ENCODE measurements around the gene EXOSC3. TPM values are rescaled to one million over a fixed set of nuclear protein-coding genes. Genes with fewer than 3 reads are reported as not detected.
"Not testable (repeated sequence)": the region's sequence is repeated elsewhere in the genome, so short reads cannot be mapped to it uniquely, and the experiment has no call there.

EXOSC3 gene
- total RNA-seq (10 to 100 TPM; 40.0 to 64.2 (median 59.2) TPM), total RNA-seq (19.1 to 67.0 (median 40.6) reads per million in 29 experiments)
- total RNA-seq (2013) = 38.4 TPM

DNA sequence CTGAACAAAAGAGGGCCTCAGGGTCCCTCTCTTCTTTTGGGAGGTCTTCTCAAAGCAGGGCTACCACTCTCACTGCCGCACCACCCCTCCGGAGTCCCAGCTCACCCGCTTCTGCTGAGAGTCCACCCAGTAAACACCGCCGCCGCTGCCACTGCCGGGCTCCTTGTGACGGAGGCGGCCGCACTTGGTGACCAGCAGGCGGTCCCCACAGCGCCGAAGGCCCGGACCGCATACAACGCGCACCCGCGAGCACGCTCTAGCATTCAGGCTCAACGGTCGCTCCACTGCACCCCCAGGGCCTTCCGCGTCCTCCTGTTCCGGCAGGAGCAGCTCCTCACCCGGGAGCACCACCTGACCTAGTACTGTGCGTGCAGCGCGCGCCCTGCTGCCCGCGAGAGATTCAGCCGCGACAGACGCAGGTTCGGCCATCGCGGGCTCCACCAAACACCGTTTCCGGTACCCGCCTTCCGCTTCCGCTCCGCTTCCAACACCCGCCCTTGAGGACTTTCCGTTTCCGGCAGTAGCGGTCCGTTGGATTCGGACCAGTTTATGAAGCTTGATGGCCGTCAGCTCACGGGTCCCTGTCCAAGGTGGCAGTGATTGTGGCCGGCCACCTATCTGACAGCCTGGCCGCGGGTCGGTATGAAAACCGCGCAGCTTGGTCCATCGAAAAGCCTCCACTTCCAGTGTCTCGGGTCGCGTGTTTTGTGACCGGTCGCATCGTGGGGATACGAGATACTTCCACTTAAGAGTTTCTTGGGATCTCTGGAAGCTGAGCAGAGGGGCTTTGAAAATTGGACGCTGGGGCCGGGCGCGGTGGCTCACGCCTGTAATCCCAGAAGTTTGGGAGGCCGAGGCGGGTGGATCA lies at the start of gene EXOSC3:
Gene EXOSC3 (minus strand): TSS at position 449 of the 868 bp plus-strand sequence. CDS start 20 bp downstream, at position 429.
- H3K4me3 ChIP-seq (ENCODE audit: control insufficient read depth in 1 of 2, extremely low read depth in 1 of 2, low read length in 1 of 2) = peak within 1 kb of the TSS; percentile 86 to 97
- H3K36me3 Mint-ChIP-seq = peaks cover 23% of the 10 kb centered on the region
- no peaks in the 10 kb centered on the region for H3K9me3 ChIP-seq
- H3K27ac Mint-ChIP-seq = peak within 1 kb of the TSS; percentile 95 to 96
- H3K36me3 ChIP-seq (ENCODE audit: control insufficient read depth in 2 of 2, extremely low read depth in 1 of 2, insufficient read depth in 1 of 2, low read length in 1 of 2) = peaks cover 0 to 33% of the 10 kb centered on the region in 2 donors
- peaks cover 16 to 18% of the 10 kb centered on the region in 2 experiments for H3K4me1 ChIP-seq (ENCODE audit: control insufficient read depth in 1 of 2, extremely low read depth in 1 of 2, insufficient read depth in 2 of 2, low read length in 2 of 2)
- H3K27me3 Mint-ChIP-seq = no peaks in the 10 kb centered on the region
- no peaks in the 10 kb centered on the region for H3K9me3 Mint-ChIP-seq
- DNase-seq (peak; percentile 67 to 90 (median 80)), ATAC-seq (replicated peaks in 1 of 4) (peak; percentile 83 to 97 (median 91))
- H3K27me3 ChIP-seq (replicated peaks in 1 of 2; ENCODE audit: control insufficient read depth in 2 of 2, extremely low read depth in 1 of 2, insufficient read depth in 2 of 2, low read length in 1 of 2) = no peaks in the 10 kb centered on the region
- peak within 1 kb of the TSS; percentile 75 for H3K27ac ChIP-seq (ENCODE audit: low read length)
- H3K4me3 Mint-ChIP-seq = peak within 1 kb of the TSS; percentile 97 to 100 (median 97)
- CTCF ChIA-PET = interaction anchor here (0.5 to 1.3 kb wide), 4 partner anchors 12 to 30 kb away, joined by 3 to 9 read pairs (median 3); partner anchors contain the start of gene DCAF10 (in 2 of the 2)
- under 1% methylated on average over 66 of the region's 73 CpGs for WGBS (ENCODE audit: insufficient coverage)
- POLR2A ChIA-PET = interaction anchor here (0.8 to 1.2 kb wide), 3 partner anchors 13 to 16 kb away, joined by 3 to 4 read pairs (median 4); partner anchors contain the start of gene DCAF10 (in 1 of the 2)
- peaks cover 44 to 47% (median 47%) of the 10 kb centered on the region in 3 donors for H3K4me1 Mint-ChIP-seq

DNA sequence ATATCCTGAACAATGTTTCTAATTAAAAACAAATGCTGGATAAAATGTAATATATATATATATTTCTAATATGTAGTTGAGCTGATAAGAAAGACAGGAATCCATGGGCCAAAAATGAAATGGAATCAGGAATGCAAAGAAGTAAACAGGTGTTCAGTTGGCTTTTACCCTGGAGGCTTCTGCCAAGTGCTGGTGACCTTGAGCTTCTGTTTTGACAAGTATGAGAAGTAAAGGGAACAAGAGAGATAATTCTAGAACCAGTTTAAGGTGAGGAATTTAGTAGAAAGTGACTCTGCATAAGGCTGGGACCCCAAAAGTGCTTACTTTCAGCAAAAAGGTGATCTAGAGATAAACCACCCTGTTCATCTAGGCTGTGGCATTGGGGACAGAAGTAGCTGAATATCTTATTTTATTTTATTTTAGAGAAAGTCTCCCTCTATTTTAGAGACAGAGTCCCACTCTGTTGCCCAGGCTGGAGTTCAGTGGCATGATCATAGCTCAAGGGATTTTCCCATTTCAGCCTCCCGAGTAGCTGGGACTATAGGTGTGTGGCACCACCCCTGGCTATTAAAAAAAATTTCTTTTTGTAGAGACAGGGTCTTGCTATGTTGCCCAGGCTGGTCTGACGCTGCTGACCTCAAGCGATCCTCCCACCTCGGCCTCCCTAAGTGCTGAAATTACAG lies 42.8 kb upstream of the EXOSC3 start:
- peaks cover 30% of the 10 kb centered on the region for H3K36me3 Mint-ChIP-seq
- ChIA-PET CTCF (no interaction called here), POLR2A (interaction anchor here (0.5 to 0.6 kb wide), 2 partner anchors 11 to 59 kb away, joined by 3 to 6 read pairs; no protein-coding TSS in a partner anchor)
- H3K9me3 Mint-ChIP-seq = peaks cover 0 to 7% (median 0%) of the 10 kb centered on the region in 3 donors
- DNase-seq (no peak), ATAC-seq (replicated peaks in 1 of 4) (no peak)
- Histone ChIP-seq H3K9me3 (no peaks in the 10 kb centered on the region), H3K27me3 (replicated peaks in 1 of 2; ENCODE audit: control insufficient read depth in 2 of 2, extremely low read depth in 1 of 2, insufficient read depth in 2 of 2, low read length in 1 of 2) (no peaks in the 10 kb centered on the region), H3K4me1 (ENCODE audit: control insufficient read depth in 1 of 2, extremely low read depth in 1 of 2, insufficient read depth in 2 of 2, low read length in 2 of 2) (no peaks in the 10 kb centered on the region), H3K36me3 (ENCODE audit: control insufficient read depth in 2 of 2, extremely low read depth in 1 of 2, insufficient read depth in 1 of 2, low read length in 1 of 2) (peaks cover 7 to 19% of the 10 kb centered on the region in 2 donors), H3K4me3 (ENCODE audit: control insufficient read depth in 1 of 2, extremely low read depth in 1 of 2, low read length in 1 of 2) (no peak overlapping the region), H3K27ac (ENCODE audit: low read length) (no peak overlapping the region)
- WGBS (ENCODE audit: insufficient coverage) = 93% methylated on average over 4 of the region's 4 CpGs
- H3K27ac Mint-ChIP-seq = no peak overlapping the region
- H3K4me1 Mint-ChIP-seq = peaks cover 0 to 2% (median 0%) of the 10 kb centered on the region in 3 donors
- no peak overlapping the region for H3K4me3 Mint-ChIP-seq
- no peaks in the 10 kb centered on the region for H3K27me3 Mint-ChIP-seq

DNA sequence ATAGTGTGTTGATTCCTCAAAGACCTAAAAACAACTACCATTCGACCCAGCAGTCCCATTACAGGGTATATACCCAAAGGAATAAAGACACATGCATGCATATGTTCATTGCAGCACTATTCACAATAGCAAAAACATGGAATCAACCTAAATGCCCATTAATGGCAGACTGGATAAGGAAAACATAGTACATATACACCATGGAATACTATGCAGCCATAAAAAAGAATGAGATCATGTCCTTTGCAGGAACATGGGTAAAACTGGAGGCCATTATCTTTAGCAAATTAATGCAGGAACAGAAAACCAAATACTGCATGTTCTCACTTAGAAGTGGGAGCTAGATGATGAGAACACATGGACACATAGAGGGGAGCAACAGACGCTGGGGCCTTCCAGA lies 40.3 kb upstream of the EXOSC3 start:
- CTCF ChIA-PET; ATAC-seq (replicated peaks in 1 of 4); H3K9me3 ChIP-seq; H3K4me3 ChIP-seq (ENCODE audit: control insufficient read depth in 1 of 2, extremely low read depth in 1 of 2, low read length in 1 of 2); DNase-seq; POLR2A ChIA-PET; H3K4me3 Mint-ChIP-seq; H3K4me1 ChIP-seq (ENCODE audit: control insufficient read depth in 1 of 2, extremely low read depth in 1 of 2, insufficient read depth in 2 of 2, low read length in 2 of 2); H3K27me3 ChIP-seq (replicated peaks in 1 of 2; ENCODE audit: control insufficient read depth in 2 of 2, extremely low read depth in 1 of 2, insufficient read depth in 2 of 2, low read length in 1 of 2); H3K27ac Mint-ChIP-seq; H3K27ac ChIP-seq (ENCODE audit: low read length); H3K4me1 Mint-ChIP-seq; H3K9me3 Mint-ChIP-seq; H3K27me3 Mint-ChIP-seq: not testable (repeated sequence)
- peaks cover 52% of the 10 kb centered on the region for H3K36me3 Mint-ChIP-seq
- no CpG with 5 or more reads among the region's 2 CpGs for WGBS (ENCODE audit: insufficient coverage)
- H3K36me3 ChIP-seq (ENCODE audit: control insufficient read depth in 2 of 2, extremely low read depth in 1 of 2, insufficient read depth in 1 of 2, low read length in 1 of 2) = peaks cover 7 to 30% of the 10 kb centered on the region in 2 donors

DNA sequence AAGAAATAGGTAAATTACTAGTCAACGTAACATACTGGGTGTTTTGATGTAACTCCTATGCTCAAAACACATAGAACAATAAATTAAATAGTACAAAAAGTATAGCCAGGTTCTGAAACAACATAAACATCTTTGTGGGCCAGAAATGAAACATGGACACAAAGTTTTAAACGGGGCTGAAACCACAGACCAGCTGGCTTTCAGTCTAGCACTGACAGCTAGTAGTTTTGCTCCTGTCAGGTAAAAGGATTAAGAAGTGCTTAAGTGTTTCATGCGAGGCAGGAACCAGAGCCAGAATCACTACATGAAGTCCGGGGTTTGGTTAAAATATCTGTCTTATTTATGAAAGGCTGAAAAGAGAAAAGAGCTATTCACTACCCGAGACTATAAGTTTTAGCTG lies 35.3 kb upstream of the EXOSC3 start:
- Histone ChIP-seq H3K27me3 (replicated peaks in 1 of 2; ENCODE audit: control insufficient read depth in 2 of 2, extremely low read depth in 1 of 2, insufficient read depth in 2 of 2, low read length in 1 of 2) (no peaks in the 10 kb centered on the region), H3K36me3 (ENCODE audit: control insufficient read depth in 2 of 2, extremely low read depth in 1 of 2, insufficient read depth in 1 of 2, low read length in 1 of 2) (peaks cover 0 to 27% of the 10 kb centered on the region in 2 donors), H3K9me3 (no peaks in the 10 kb centered on the region), H3K27ac (ENCODE audit: low read length) (no peak overlapping the region), H3K4me3 (ENCODE audit: control insufficient read depth in 1 of 2, extremely low read depth in 1 of 2, low read length in 1 of 2) (no peak overlapping the region), H3K4me1 (ENCODE audit: control insufficient read depth in 1 of 2, extremely low read depth in 1 of 2, insufficient read depth in 2 of 2, low read length in 2 of 2) (no peaks in the 10 kb centered on the region)
- Mint-ChIP-seq H3K36me3 (peaks cover 45% of the 10 kb centered on the region), H3K9me3 (peaks cover 0 to 6% (median 0%) of the 10 kb centered on the region in 3 donors), H3K4me3 (no peak overlapping the region), H3K27ac (no peak overlapping the region), H3K27me3 (no peaks in the 10 kb centered on the region), H3K4me1 (peaks cover 0 to 7% (median 5%) of the 10 kb centered on the region in 3 donors)
- ChIA-PET CTCF (interaction anchor here (0.5 to 0.9 kb wide), 2 partner anchors 57 to 144 kb away, joined by 3 read pairs; no protein-coding TSS in a partner anchor), POLR2A (no interaction called here)
- WGBS (ENCODE audit: insufficient coverage) = no CpG with 5 or more reads among the region's 5 CpGs
- DNase-seq (no peak), ATAC-seq (replicated peaks in 1 of 4) (no peak)

DNA sequence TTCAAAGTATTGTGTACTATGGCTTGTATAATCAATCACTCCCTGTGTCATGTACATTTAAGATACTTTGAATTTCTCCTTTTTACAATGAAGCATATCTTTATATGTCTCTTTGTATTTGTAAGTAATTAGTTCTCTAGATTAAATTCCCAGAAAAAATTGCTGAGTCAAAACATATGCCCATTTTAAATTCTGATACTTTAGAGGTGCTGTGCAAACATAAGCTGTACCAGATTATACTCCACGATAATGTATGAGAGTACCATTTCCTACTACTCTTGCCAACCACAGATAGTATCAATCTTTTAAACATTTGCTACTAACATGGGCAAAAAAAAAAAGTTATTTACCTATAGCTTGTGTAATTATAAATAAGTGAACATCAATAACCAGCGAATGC lies 34.0 kb upstream of the EXOSC3 start:
- Histone ChIP-seq H3K4me3 (ENCODE audit: control insufficient read depth in 1 of 2, extremely low read depth in 1 of 2, low read length in 1 of 2) (no peak overlapping the region), H3K36me3 (ENCODE audit: control insufficient read depth in 2 of 2, extremely low read depth in 1 of 2, insufficient read depth in 1 of 2, low read length in 1 of 2) (peaks cover 0 to 23% of the 10 kb centered on the region in 2 donors), H3K27me3 (replicated peaks in 1 of 2; ENCODE audit: control insufficient read depth in 2 of 2, extremely low read depth in 1 of 2, insufficient read depth in 2 of 2, low read length in 1 of 2) (no peaks in the 10 kb centered on the region), H3K4me1 (ENCODE audit: control insufficient read depth in 1 of 2, extremely low read depth in 1 of 2, insufficient read depth in 2 of 2, low read length in 2 of 2) (no peaks in the 10 kb centered on the region), H3K27ac (ENCODE audit: low read length) (no peak overlapping the region), H3K9me3 (no peaks in the 10 kb centered on the region)
- Mint-ChIP-seq H3K9me3 (no peaks in the 10 kb centered on the region), H3K4me1 (peaks cover 0 to 8% (median 7%) of the 10 kb centered on the region in 3 donors), H3K27me3 (no peaks in the 10 kb centered on the region), H3K27ac (no peak overlapping the region), H3K4me3 (no peak overlapping the region), H3K36me3 (peaks cover 35% of the 10 kb centered on the region)
- DNase-seq = no peak
- ChIA-PET POLR2A (interaction anchor here in 1 of 2 donors (1.0 kb wide), 1 partner anchor 59 kb away, joined by 4 read pairs; no protein-coding TSS in a partner anchor), CTCF (interaction anchor here in 1 of 2 donors (1.3 kb wide), 1 partner anchor 12 kb away, joined by 3 read pairs; no protein-coding TSS in a partner anchor)
- no peak for ATAC-seq (replicated peaks in 1 of 4)
- no CpG with 5 or more reads among the region's 2 CpGs for WGBS (ENCODE audit: insufficient coverage)
